HS-27A (cell line): ENCODE results near the gene HGS.

Experiments
- DNase-seq: peaks from one replicate; pipeline ENCODE4 v3.0.0-alpha.2; 2012; ENCODE audit warnings: low read depth, missing footprints

The HGS gene

DNA sequence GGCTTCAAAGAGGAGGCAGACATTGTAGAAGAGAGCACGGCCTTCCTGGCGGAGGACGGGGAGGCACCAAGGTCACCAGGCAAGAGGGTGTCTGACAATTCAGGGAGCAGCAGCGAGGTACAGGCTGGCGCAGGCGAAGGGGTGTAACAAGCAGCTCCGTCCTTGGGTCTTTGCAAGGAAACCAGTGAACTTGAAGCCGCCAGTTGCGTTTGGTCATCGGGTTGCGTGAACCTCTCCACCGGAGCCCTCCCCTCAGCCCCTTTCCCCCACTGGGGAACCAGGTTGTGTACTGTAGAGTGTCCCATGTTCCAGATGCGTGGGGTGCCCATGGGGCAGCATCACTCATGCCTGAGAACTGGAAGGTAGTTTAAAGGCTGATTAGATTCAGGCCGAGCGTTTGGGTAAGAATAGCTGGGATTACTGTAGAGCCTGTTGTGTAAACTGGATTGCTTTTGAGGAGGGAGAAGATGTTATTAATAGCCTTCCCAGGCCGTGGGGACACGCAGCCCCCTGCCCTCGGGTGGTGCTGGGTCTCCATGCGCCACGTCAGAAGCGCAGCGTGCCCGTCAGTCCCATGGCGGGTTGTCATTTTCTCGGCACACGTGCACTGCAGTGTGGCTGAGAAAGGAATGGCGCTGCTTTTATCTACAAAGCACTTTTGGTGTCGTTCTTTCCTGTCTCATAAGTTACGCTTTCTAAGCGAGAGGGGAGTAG is 21.9 kb downstream of the HGS start:
- no peak for DNase-seq

DNA sequence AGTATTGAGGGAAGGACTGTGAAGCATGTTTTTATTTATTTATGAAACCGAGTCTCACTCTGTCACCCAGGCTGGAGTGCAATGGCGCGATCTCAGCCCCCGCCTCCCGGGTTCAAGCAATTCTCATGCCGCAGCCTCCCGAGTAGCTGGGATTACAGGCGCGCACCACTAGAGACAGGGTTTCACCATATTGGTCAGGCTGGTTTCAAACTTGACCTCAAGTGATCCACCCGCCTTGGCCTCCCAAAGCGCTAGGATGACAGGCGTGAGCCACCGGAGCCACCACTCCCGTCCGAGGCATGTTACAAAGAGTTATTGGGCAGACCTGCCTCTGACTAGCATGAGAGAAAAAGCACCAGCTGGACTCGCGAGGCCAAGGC is 22.4 kb downstream of the HGS start:
- no peak for DNase-seq

DNA sequence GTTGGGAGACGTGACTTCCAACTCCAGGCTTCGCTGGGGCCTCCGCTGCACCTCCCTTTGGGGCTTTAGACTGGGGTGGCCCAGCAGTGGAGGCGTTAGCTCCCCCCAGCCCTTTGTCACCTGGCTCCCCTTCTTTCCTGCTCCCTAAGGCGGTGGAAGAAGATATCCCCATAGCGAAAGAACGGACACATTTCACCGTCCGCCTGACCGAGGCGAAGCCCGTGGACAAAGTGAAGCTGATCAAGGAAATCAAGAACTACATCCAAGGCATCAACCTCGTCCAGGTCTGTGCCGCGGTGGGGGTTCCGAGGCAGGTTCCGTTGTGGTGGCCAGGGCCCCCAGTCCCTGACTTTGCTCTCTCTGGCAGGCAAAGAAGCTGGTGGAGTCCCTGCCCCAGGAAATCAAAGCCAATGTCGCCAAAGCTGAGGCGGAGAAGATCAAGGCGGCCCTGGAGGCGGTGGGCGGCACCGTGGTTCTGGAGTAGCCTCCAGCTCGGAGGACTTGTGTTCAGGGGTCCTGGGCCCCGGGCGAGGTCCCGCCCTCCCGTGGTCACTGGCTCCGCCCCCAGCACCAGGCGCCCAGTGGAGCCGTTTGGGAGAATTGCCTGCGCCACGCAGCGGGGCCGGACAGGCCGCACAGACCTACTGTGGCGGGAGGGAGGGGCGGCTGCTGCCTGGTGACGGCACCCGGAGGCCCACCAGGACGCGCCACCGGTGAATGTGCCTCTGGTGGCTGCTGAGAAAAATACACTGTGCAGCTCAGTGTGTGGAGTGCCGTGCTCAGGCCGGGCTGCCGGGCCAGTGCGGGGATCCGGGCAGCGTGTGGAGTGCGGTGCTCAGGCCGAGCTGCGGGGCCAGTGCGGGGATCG is 23.2 kb downstream of the HGS start:
- DNase-seq: no peak

DNA sequence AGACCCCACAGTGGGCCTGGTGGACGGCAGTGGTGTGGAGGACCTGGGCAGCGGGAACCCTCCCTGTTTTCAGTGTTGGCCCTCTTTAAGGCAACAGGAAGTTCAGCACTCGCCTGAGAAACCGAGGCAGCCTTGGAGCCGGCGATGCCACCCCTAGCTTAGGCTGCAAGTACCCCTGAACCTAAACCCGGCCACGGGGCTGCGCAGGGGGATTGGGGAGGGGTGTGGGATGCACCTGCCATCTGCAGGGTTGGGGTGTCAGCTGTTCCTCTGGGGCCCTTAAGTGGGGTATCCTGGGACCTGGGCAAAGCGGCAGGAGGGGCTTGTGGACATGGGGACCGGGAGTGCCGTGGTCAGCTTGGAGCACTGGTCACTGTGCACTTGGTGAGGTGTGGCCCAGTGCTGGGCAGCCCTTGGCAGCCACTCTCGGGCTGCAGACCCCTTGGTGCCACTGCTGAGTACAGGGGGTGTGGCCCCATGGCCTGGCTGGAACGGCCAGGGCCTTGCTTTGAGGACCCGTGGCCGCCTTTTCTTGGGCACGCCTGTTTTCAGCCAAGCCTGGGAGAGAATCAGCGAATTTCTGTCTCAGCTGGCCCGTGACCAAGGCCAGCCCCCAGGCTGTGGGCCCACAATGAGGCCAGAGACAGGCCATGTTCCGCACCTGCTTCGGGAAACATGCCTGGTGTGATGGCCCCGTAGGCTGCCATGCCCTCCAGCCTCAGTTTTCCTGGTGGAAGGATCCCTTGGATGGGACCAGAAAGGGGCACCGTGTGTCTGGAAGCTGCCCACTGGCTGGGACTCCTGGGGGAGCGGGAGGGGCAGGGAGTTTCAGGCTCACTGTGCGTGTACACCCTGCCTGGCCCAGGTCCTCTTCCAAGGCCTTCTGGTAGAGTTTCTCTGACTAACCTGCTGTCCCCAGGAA is 24.2 kb downstream of the HGS start:
- no peak for DNase-seq

DNA sequence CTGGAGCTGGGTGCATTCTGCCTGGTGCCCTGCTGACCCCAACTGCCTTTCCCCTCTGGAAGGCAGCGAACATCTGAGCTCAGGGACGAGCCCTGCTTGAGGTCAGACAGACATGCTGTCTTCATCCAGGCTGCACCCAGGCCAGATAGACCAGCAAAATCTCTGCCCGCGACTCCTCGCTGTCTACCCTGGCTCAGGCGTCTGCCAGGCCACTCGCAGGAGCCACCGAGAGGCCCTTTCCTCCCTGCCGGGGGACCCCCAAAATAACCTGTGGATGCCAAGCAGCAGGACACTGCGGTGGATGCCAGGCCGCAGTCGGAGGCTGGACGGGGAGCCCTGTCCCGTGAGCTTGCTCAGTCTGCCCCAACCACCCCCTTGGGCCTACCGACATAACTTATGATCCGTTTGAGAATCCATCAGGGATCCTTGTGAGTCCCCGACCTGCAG is 25.0 kb downstream of the HGS start:
- DNase-seq: no peak

DNA sequence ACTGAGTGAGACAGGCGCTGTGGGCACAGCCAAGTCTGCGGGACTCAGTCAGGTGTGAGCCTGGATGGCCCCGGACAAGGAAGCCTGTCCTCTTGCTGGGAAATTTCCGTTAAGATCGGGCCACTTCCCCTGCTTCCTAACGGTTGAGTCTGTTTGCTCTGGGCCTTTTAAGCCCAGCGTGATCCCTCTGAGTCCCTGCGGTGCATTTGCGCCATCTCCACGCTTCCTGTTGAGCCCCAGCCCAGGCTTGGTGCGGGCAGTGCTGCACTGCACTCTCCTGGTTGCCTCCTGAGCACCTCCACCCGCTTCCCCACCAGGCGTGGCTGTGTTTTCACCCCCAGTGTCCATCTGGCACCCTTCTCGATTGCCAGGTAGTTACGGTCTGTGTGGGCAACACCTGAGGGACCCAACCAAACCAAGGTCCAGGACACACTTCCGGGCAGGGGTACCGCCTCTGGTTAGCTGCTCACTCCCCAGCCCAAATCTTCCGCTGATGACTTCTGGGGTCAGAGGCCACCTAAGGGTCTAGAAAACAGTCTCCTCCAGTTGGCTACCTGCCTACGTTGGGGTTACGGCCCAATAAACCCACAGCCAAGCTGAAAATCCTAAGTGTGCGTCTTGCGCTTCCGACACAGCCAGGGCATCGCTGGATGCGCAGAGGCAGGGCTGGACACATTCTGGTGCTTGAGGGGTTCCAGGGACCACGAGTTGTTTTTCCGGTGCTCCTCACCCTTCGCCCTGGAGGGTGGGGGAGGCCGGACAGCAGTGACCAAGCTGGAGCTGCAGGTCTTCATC is 26.9 kb downstream of the HGS start:
- DNase-seq: no peak

DNA sequence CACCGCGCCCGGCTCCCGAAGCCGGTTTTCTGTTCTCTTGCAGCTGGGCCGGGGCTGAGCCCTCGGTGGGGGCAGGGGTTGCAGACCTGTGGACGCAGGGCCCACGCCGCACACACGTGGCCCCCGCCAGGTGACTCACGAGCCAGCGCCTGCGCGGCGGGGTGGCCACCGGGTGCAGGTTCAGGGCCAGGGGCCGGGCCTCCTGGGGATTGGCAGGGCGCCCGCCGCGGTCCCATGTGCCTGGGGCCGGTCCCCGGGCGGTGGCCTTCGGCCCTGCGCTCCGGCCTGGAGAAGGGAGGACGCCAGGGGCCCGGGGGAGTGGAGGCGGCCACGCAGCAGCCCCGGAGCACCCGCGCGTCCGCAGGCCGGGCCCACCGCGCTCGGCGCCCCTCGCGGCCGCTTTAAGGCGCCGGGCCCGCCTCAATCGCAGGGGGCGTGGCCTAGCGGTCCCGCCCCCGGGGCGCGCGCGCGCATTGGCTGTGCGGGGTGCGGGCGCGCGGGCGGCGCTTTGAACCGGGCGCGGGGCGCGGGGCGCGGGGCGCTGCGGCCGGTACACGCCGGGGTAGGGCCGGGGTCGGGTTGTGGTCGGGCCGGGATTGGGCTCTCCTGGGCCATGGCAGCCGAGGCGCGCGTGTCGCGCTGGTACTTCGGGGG is 28.1 kb downstream of the HGS start, which contains the start of gene SLC25A10:
SLC25A10 (plus strand) TSS at position 471 of the 654 bp plus-strand sequence; CDS start at position 614, 143 bp downstream.
- DNase-seq: no peak

DNA sequence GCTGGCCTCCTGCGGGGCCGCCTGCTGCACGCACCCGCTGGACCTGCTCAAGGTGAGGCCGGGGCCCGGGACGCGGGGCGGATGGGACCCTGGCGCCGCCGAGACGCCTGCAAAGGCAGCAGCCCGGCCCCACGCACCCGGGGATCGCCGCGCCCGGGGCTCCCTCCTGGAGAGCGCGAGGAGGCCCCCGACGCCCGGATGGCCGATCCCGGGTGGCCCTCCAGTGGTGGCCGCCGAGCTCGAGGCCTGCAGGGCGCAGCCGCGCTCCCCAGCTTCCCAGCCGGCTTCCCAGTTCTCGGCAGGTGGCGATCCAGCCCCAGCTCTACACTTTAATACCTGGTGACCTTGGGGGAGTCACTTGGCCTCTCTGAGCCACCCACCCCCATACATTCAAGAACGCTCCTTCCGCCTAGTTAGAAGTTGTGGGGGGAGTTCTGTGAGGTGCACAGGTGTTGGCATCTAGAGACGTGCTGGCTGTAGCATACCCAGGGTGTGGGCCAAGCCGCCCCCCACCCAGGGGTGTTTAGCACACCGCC is 28.7 kb downstream of the HGS start:
- no peak for DNase-seq

DNA sequence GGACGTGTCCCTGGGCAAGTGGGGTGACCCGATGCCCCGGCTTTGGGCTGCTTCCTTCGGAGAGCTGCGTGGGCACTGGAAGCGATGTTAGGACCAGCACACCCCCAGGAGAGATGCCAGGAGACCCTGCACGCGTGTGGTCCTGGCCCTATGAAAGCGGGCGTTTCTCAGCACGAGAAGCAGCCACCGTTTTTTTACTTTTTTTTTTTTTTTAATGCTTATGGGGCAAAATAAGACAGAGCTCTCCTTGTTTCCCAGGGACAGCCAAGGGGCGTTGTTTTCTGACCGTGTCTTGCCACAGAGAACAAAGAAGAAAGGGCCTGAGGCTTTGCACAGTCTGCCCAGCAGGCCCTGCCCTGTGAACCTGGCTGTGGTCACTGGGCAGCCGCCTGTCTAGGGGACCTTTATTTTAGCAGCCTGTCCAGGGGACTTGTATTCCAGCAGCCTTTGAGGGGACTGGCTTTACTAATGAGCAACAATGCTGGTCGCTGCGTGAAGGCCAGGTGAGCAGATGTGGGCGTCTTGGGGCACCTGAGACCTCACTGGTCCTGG is 29.3 kb downstream of the HGS start:
- no peak for DNase-seq

DNA sequence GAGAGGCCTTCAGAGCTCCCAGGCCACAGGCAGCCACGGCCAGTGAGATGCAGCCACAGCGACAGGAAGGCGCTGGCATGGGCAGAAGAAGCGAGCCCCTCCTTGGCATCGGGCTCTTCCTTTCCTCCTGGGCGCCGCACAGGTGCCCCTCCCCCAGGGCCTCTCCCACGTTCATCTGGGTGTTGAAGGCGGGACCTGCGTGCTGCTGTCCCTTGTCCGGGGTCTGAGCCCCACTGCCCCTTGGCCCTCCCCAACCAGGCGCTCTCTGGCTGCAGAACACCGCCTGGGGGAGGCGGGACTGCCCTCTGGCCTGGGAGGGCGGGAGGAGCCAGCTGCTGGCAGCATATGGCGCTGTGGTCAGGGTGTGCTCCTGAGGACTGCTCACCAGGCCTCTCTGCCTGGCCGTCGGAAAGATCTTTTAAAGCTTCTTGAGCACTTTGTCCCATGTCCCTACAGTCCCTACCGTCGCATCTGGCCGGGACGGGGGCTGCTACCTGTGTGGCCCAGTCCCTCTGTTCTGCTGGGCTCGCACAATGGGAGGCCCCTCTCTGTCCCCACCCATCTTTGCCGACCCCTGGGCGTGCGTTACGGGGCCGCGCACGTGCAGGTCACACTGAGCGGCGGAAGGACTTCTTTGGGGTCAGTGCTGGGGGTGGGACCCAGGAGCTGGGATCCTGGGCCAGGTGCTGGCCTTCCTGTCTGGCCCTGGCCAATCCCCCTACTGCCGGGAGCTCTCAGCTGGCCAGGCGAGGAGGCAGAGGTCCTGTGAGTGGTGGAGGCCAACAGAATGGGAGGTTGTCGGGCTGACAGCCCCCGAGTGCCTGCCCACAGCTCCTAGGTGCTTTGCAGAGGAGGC is 30.0 kb downstream of the HGS start:
- no peak for DNase-seq

DNA sequence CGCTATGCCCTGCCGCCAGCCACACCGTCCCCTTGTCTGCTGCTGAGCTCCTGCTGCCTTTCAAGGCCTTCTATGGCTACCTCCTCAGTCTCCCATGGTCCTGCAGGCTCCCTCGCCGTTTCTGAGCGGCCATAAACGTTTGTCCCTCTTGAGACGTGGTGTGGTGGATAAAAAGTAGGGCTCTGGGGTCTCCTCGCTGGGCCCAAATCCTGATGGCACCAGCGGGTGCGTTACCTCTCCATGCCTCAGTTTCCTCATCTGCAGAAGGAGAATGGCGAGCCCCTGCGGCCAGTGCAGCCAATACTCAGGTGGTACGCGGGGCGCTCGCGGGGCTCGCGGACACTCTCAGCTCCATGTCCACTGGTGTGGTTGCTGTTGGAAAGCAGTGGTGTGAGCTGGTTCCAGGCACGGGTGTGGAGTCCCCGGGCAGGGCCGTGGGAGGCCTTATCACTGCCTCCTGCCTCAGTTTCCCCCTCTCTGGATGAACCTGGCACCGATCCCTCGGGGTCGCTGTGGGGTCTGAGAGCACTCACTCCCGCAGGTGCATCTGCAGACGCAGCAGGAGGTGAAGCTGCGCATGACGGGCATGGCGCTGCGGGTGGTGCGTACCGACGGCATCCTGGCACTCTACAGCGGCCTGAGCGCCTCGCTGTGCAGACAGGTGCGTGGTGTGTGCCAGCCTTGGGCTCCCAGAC is 30.7 kb downstream of the HGS start:
- no peak for DNase-seq

DNA sequence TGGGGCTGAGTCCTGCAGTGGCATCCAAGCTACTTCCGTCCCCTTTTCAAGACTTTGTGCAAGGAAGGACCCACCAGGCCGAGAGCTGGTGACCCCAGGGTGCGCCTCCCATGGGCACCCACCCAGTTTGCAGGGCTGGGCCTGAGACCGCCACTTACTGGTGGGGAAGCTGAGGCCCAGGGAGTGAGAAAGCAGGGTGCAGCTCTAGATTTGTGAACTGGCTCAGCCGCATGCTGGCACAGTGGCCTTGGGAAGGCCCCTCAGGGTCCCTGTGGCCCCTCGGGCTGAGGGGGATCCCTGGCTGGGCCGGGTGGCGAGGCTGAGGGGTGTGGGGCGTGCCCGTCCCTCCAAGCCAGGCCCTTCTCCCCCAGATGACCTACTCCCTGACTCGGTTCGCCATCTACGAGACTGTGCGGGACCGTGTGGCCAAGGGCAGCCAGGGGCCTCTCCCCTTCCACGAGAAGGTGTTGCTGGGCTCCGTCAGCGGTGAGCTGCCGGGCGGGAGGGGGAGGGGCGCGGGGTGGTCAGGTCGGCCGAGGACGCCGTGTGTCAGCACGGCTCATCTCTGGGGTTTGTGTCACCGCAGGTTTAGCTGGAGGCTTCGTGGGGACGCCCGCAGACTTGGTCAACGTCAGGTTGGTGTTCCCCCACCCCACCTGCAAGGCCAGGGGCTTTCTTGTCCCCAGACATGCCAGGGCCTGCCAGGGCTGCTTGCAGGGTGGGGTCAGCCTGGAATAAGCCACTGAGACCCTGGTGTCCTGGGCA is 31.5 kb downstream of the HGS start:
- DNase-seq: no peak

DNA sequence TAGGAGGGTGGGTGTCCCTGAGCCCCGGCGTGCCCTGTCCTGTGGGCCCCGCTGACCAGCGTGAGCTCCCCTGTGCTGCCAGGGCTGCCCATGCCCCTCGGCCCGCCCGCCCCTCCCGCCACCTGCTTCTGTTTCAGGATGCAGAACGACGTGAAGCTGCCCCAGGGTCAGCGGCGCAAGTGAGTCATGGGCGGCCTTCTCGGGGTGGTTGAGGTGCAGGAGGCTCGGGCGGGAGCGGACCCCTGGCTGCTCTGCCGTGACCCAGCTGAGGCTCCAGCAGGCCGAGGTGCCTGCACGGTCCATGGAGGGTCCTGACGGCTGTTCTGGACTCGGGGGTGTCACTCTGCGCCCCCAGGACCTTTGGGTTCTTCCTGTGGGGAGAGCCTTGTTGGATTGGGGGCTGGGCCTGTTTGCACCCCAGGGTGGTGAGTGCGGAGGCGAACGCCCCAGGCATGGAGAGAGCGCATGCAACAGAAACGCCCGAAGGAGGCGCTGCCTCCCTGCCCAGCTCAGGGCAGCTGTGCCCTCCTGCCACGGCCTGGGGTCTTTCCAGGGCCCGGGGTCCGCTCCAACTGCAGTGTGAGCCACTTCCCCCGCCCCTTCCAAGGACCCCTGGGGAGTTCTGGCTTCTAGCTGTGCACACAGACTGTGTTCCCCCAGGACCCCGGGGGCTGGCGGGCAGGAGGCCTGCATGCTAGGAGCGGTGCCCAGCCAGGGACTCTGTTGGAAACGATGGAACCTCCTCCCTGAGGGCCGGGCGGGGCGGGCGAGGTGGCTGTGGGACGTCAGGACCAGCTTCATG is 32.3 kb downstream of the HGS start:
- DNase-seq: no peak

DNA sequence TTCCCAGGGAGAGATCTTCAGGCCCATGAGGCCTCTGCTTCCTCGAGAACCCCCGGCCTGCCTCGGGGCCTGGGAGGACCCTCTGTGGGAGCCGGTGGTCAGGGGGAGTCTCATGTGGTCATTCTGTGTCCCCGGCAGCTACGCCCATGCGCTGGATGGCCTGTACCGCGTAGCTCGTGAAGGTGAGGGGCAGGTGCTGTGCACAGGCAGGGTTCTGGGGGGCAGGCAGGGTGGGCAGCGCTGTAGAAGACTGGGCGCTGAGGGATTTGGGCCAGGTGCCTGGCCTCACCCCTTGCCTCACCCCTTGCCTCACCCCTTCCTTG is 32.8 kb downstream of the HGS start:
- DNase-seq: no peak

DNA sequence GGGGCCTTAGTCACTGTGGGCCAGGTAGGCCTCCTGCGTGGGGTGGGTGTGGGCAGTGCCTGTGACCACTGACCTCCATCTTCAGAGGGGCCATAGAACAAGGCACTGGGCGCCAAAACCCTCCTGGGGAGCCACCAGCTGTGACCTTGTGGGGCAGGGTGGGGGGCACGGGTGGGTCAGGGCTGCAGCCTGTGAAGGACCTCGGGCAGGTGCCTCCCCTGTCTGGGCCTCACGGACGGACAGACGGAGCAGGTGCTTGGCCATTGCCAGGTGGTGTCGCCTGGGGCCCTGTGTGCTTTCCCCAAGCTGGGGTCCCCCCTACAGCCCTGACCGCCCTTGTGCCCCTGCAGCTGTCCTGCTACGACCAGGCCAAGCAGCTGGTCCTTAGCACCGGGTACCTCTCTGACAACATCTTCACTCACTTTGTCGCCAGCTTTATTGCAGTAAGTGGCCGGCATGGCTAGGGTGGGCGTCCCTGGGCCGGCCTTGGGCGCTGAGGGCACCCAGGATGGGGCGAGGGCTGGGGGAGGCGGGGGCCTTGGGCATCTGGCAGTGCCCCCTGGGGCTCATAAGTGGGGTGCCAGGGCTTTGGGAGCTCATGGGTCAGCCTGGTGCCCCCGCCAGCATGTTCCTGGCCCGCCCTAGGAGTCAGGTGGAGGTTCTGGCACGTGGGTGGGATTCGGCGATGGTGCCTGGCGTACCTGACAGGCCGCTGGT is 33.4 kb downstream of the HGS start:
- no peak for DNase-seq

DNA sequence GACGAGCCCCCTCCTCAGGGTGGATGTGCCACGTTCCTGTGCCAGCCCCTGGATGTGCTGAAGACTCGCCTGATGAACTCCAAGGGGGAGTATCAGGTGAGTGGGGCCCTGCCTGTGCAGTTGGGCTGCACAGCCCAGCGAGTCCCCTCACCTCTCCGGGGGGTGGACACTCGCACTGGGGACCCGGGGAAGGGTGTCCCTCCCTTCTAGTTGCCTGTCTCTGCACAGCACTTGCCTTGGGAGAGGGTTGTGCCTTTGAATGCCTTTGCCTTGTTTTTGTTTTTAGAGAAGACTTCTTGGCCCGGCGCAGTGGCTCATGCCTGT is 33.9 kb downstream of the HGS start:
- no peak for DNase-seq
